H4 (cell line): ENCODE data around the gene MATK. TPM values are rescaled to one million over a fixed set of nuclear protein-coding genes. Genes with fewer than 3 reads are reported as not detected.

Source experiments
- DNase-seq: peaks from one replicate; pipeline ENCODE4 v3.0.0-alpha.2; 2015; ENCODE audit warnings: low spot score
- total RNA-seq: library from RNA; depleted of rRNA; stranded (reverse); fragments of >200 nt; shearing (Covaris generic); gene quantifications from 2 replicates; pipeline ENCODE4 v1.2.3, GENCODE V29; 2014

MATK gene
- total RNA-seq, 1 experiment from 2014 or later = 0.04 TPM

- DNase-seq = no peak
Observed at GRCh38 chr19:3790209-3790734, 4.1 kb upstream of the MATK start.

GRCh38 chr19:3788996-3789778 lies 3.0 kb upstream of the MATK start:
- DNase-seq = no peak

- DNase-seq = no peak
Observed at GRCh38 chr19:3785451-3785937, 687 bp downstream of the MATK start.

GRCh38 chr19:3784607-3785450 lies 1.4 kb downstream of the MATK start:
- DNase-seq = no peak

GRCh38 chr19:3783660-3784584 lies 2.3 kb downstream of the MATK start:
- DNase-seq = no peak

- no peak for DNase-seq
Observed at GRCh38 chr19:3782903-3783302, 3.3 kb downstream of the MATK start.

GRCh38 chr19:3782330-3782729 lies 3.9 kb downstream of the MATK start:
- DNase-seq = no peak

- no peak for DNase-seq
Observed at GRCh38 chr19:3781603-3782002, 4.6 kb downstream of the MATK start.

- DNase-seq = no peak
Observed at GRCh38 chr19:3780786-3781304, 5.3 kb downstream of the MATK start.

- DNase-seq = no peak
Observed at GRCh38 chr19:3778899-3779723, 7.1 kb downstream of the MATK start.

- DNase-seq = no peak
Observed at GRCh38 chr19:3778104-3778867, 7.9 kb downstream of the MATK start.

GRCh38 chr19:3776479-3777040 lies 9.6 kb downstream of the MATK start:
- no peak for DNase-seq

- DNase-seq = no peak
Observed at GRCh38 chr19:3775831-3776230, 10.3 kb downstream of the MATK start.

- DNase-seq = no peak
Observed at GRCh38 chr19:3775374-3775711, 10.8 kb downstream of the MATK start.

- DNase-seq = no peak
Observed at GRCh38 chr19:3774621-3775373, 11.4 kb downstream of the MATK start.

- no peak for DNase-seq
Observed at GRCh38 chr19:3773814-3774515, 12.2 kb downstream of the MATK start.

- DNase-seq = no peak
Observed at GRCh38 chr19:3771906-3772455, 14.2 kb downstream of the MATK start, which contains the start of gene RAX2. Gene RAX2 (minus strand): TSS chr19:3772228. CDS start chr19:3771742, 486 bp downstream.
